ENCODE measurements around the gene EPX.
A peak's percentile ranks its signal among the peaks of the same experiment; 100 is the strongest.

The EPX gene

DNA sequence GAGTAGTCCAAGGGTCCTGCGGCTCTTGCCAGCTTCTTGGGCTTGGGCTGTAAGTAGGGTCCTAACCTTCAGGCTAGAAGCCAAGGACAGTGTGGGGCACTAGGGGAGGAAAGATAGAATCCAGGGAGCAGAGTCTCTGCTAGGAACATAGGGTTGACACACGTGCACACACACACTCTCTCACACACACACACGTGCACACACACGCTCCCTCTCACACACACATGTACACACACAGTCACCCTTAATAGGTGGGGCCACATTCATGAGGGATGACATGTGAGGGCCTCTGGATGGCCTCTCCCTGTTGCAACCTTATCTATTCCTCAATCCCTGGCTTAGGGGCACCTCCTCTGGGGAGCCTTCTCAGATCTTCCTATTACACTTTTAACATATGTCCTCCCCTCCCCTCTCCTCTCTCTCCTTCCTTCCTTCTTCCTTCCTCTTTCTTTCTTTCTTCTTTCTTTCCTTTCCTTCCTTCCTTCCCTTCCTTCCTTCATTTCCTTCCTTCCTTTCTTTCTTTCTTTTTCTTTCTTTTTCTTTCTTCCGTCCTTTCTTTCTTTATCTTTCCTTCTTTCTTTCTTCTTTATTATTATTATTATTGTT is 3.1 kb downstream of the EPX start:
- TF ChIP-seq TAF1 (IDR thresholded peaks at IDR 0.05; ENCODE audit: low read depth), result no peak
- TF ChIP-seq, protein P1, sequence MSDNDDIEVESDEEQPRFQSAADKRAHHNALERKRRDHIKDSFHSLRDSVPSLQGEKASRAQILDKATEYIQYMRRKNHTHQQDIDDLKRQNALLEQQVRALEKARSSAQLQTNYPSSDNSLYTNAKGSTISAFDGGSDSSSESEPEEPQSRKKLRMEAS (IDR thresholded peaks at IDR 0.05), result no peak
- TF ChIP-seq CEBPB (IDR thresholded peaks at IDR 0.05), result no peak
- no peak for TF ChIP-seq TCF12 (IDR thresholded peaks at IDR 0.05; ENCODE audit: low read depth)
- TF ChIP-seq FOXM1 (IDR thresholded peaks at IDR 0.05; ENCODE audit: borderline replicate concordance, low read depth), result no peak
- TF ChIP-seq EP300 (IDR thresholded peaks at IDR 0.05; ENCODE audit: borderline replicate concordance), result no peak
- no peak for TF ChIP-seq ZBTB7A (IDR thresholded peaks at IDR 0.05; ENCODE audit: low read depth)
- no peak for TF ChIP-seq NFIC (IDR thresholded peaks at IDR 0.05)
- TF ChIP-seq TEAD4 (IDR thresholded peaks at IDR 0.05), result no peak
- TF ChIP-seq, protein P2, sequence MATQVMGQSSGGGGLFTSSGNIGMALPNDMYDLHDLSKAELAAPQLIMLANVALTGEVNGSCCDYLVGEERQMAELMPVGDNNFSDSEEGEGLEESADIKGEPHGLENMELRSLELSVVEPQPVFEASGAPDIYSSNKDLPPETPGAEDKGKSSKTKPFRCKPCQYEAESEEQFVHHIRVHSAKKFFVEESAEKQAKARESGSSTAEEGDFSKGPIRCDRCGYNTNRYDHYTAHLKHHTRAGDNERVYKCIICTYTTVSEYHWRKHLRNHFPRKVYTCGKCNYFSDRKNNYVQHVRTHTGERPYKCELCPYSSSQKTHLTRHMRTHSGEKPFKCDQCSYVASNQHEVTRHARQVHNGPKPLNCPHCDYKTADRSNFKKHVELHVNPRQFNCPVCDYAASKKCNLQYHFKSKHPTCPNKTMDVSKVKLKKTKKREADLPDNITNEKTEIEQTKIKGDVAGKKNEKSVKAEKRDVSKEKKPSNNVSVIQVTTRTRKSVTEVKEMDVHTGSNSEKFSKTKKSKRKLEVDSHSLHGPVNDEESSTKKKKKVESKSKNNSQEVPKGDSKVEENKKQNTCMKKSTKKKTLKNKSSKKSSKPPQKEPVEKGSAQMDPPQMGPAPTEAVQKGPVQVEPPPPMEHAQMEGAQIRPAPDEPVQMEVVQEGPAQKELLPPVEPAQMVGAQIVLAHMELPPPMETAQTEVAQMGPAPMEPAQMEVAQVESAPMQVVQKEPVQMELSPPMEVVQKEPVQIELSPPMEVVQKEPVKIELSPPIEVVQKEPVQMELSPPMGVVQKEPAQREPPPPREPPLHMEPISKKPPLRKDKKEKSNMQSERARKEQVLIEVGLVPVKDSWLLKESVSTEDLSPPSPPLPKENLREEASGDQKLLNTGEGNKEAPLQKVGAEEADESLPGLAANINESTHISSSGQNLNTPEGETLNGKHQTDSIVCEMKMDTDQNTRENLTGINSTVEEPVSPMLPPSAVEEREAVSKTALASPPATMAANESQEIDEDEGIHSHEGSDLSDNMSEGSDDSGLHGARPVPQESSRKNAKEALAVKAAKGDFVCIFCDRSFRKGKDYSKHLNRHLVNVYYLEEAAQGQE (IDR thresholded peaks at IDR 0.05; ENCODE audit: low read depth), result no peak
- no peak for TF ChIP-seq RAD21 (IDR thresholded peaks at IDR 0.05; ENCODE audit: low read depth)
- TF ChIP-seq YY1 (IDR thresholded peaks at IDR 0.05; ENCODE audit: low read depth), result no peak
- TF ChIP-seq EGR1 (IDR thresholded peaks at IDR 0.05), result no peak

GRCh38 chr17:58196610-58197009 is 4.1 kb downstream of the EPX start:
- TF ChIP-seq TCF12 (IDR thresholded peaks at IDR 0.05; ENCODE audit: low read depth), result no peak
- TF ChIP-seq CEBPB (IDR thresholded peaks at IDR 0.05), result no peak
- no peak for TF ChIP-seq TEAD4 (IDR thresholded peaks at IDR 0.05)
- TF ChIP-seq ZBTB7A (IDR thresholded peaks at IDR 0.05; ENCODE audit: low read depth), result no peak
- TF ChIP-seq, protein P2 (IDR thresholded peaks at IDR 0.05; ENCODE audit: low read depth), result no peak
- TF ChIP-seq, protein P3, sequence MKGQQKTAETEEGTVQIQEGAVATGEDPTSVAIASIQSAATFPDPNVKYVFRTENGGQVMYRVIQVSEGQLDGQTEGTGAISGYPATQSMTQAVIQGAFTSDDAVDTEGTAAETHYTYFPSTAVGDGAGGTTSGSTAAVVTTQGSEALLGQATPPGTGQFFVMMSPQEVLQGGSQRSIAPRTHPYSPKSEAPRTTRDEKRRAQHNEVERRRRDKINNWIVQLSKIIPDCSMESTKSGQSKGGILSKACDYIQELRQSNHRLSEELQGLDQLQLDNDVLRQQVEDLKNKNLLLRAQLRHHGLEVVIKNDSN (IDR thresholded peaks at IDR 0.05), result no peak

DNA sequence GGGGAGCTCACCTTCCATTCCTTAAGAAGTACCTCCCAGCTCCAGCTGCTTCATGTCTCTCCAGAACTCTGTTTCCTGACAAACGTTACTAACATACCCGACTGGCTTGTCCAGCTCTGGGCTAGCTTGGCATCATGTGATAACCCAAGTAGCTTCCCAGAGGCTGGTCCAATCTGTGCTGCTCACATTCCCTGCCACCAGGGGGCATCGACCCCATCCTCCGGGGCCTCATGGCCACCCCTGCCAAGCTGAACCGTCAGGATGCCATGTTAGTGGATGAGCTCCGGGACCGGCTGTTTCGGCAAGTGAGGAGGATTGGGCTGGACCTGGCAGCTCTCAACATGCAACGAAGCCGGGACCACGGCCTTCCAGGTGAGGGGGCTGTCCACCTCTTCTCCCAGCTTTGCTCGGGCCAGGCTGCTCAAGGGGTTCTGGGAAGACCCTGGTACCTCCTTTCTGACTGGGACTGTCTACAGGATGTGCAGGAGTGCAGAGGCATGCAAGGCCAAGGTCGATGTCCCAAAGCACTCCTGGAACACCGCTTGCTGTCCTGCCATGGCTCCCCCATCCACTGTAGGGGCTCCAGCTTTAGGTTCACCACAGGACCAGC is 7.6 kb downstream of the EPX start:
- TF ChIP-seq, protein P3 (IDR thresholded peaks at IDR 0.05), result peak; percentile 56; the same call in 1 of the 2 replicates
- TF ChIP-seq EGR1 (IDR thresholded peaks at IDR 0.05) (no peak), YY1 (IDR thresholded peaks at IDR 0.05; ENCODE audit: low read depth) (0 out of 2 replicates have a peak, but pooled peaks have one; percentile 45), ZBTB7A (IDR thresholded peaks at IDR 0.05; ENCODE audit: low read depth) (no peak), NFIC (IDR thresholded peaks at IDR 0.05) (no peak), CREB1 (IDR thresholded peaks at IDR 0.05; ENCODE audit: low read depth) (no peak), TEAD4 (IDR thresholded peaks at IDR 0.05) (peak; percentile 29; the same call in 1 of the 2 replicates), EP300 (IDR thresholded peaks at IDR 0.05; ENCODE audit: borderline replicate concordance) (no peak), CEBPB (IDR thresholded peaks at IDR 0.05) (no peak), FOXM1 (IDR thresholded peaks at IDR 0.05; ENCODE audit: borderline replicate concordance, low read depth) (no peak), TAF1 (IDR thresholded peaks at IDR 0.05; ENCODE audit: low read depth) (no peak), TCF12 (IDR thresholded peaks at IDR 0.05; ENCODE audit: low read depth) (no peak), RAD21 (IDR thresholded peaks at IDR 0.05; ENCODE audit: low read depth) (peak; percentile 47)
- TF ChIP-seq, protein P2 (IDR thresholded peaks at IDR 0.05; ENCODE audit: low read depth), result no peak
- TF ChIP-seq, protein P1 (IDR thresholded peaks at IDR 0.05), result peak; percentile 24; the same call in 1 of the 2 replicates

DNA sequence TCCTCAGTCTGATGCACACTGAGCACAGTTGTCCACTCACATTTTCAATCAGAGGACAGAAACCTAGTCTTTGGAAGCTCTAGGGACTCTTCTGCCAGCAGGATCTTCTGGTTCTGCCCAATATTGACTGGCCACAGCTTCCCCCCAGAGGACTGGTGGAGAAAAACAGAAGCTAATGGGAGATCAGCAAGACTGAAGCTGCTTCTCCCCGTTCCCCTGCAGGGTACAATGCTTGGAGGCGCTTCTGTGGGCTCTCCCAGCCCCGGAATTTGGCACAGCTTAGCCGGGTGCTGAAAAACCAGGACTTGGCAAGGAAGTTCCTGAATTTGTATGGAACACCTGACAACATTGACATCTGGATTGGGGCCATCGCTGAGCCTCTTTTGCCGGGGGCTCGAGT is 10.3 kb downstream of the EPX start:
- TF ChIP-seq NFIC (IDR thresholded peaks at IDR 0.05) (no peak), TCF12 (IDR thresholded peaks at IDR 0.05; ENCODE audit: low read depth) (no peak), TAF1 (IDR thresholded peaks at IDR 0.05; ENCODE audit: low read depth) (no peak), EP300 (IDR thresholded peaks at IDR 0.05; ENCODE audit: borderline replicate concordance) (no peak), ZBTB7A (IDR thresholded peaks at IDR 0.05; ENCODE audit: low read depth) (no peak), FOXM1 (IDR thresholded peaks at IDR 0.05; ENCODE audit: borderline replicate concordance, low read depth) (no peak), YY1 (IDR thresholded peaks at IDR 0.05; ENCODE audit: low read depth) (no peak), TEAD4 (IDR thresholded peaks at IDR 0.05) (no peak), RAD21 (IDR thresholded peaks at IDR 0.05; ENCODE audit: low read depth) (no peak)
- TF ChIP-seq, protein P1 (IDR thresholded peaks at IDR 0.05), result no peak
- TF ChIP-seq, protein P3 (IDR thresholded peaks at IDR 0.05), result no peak
- TF ChIP-seq, protein P2 (IDR thresholded peaks at IDR 0.05; ENCODE audit: low read depth), result no peak

Data from Ishikawa (cell line).